ENCODE data around the gene TMEM171.

- TF ChIP-seq CTCF (IDR thresholded peaks at IDR 0.05) (no peak), POLR2A (IDR thresholded peaks at IDR 0.05) (no peak)
Observed at GRCh38 chr5:73180566-73180965, 60.2 kb downstream of the TMEM171 start.

Measured in ovary (tissue), 3 donors.